NT2/D1 (cell line): ENCODE measurements around the gene PPP1R36.
"Not testable (repeated sequence)": the region's sequence is repeated elsewhere in the genome, so short reads cannot be mapped to it uniquely, and the experiment has no call there.

Experiments
- DNase-seq: peaks from one replicate; pipeline ENCODE4 v3.0.0-alpha.2; 2011; ENCODE audit warnings: low read depth, low spot score
- H3K27me3 ChIP-seq: 2 replicates; pipeline ENCODE4 v1.6.0; 2011; ENCODE audit warnings: mild to moderate bottlenecking; ENCODE audit not compliant: insufficient read length, insufficient read depth
- H3K36me3 ChIP-seq: 2 replicates; pipeline ENCODE4 v1.6.1; 2011; ENCODE audit warnings: mild to moderate bottlenecking, low read length, mixed read lengths; ENCODE audit not compliant: insufficient read depth, insufficient read length
- H3K4me1 ChIP-seq: 2 replicates; pipeline ENCODE4 v1.5.1; 2011; ENCODE audit not compliant: insufficient read depth, insufficient read length
- H3K4me3 ChIP-seq: 2 replicates; pipeline ENCODE4 v1.5.1; 2011; ENCODE audit warnings: low read depth; ENCODE audit not compliant: insufficient read length
- H3K9ac ChIP-seq: 2 replicates; pipeline ENCODE4 v1.6.0; 2011; ENCODE audit warnings: low read depth; ENCODE audit not compliant: insufficient read length
- H3K9me3 ChIP-seq: 2 replicates; pipeline ENCODE4 v1.5.1; 2011; ENCODE audit warnings: mild to moderate bottlenecking, low read length; ENCODE audit not compliant: insufficient read depth
- SUZ12 ChIP-seq: IDR thresholded peaks from 2 replicates; pipeline ENCODE4 v1.6.1; 2011; ENCODE audit not compliant: insufficient read length, insufficient read depth; ENCODE audit errors: extremely low read depth
- YY1 ChIP-seq: IDR thresholded peaks from 2 replicates; pipeline ENCODE4 v1.6.1; 2011; ENCODE audit not compliant: insufficient read length, insufficient read depth
- ZNF274 ChIP-seq: IDR thresholded peaks from 2 replicates; pipeline ENCODE4 v1.6.1; 2011; ENCODE audit warnings: mild to moderate bottlenecking, low read depth, low read length

Gene PPP1R36

DNA sequence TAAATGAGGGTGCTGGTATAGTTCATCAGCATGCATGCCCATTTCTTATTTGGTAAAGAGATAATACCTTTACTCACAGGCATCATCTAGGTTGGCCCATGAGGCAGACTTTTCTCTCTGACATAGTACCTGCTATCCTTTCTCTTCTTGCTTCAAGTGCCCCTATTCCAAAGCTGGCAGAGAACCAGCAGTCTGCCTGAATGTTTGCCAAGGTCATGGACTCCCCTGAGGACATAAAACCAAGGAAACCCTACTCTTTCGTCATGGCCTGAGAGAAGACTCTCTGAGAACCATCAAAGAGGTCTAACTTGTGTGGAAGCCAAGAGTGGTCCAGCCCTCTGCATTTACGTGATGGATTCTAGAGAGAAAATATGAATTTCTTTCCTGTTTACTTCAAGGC, 11.9 kb downstream of the PPP1R36 start:
- no peak overlapping the region for H3K9ac ChIP-seq
- H3K4me1 ChIP-seq, result no peaks in the 10 kb centered on the region
- no peak overlapping the region for H3K4me3 ChIP-seq
- no peak for DNase-seq
- H3K27me3 ChIP-seq, result no peaks in the 10 kb centered on the region
- TF ChIP-seq SUZ12, result no peak
- no peak for TF ChIP-seq ZNF274
- no peak for TF ChIP-seq YY1
- no peaks in the 10 kb centered on the region for H3K36me3 ChIP-seq
- no peaks in the 10 kb centered on the region for H3K9me3 ChIP-seq

DNA sequence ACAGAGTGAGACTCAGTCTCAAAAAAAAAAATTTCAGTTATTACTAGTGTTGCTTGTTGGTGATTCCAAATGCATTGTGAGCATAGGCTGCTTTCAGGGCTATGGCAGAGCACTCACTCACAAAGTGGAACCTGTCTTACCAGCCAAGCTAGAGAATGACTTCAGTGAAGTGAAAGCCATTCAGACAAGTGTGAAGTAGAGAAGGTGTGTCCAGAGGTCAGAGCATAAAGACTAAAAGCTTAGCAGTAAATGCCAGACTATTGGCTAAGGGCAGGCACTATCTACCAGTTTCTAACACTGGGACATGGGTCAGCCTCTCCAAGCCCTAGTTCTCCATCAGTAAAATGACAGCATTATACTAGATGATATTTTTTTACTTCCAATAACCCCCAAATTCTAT, 12.7 kb downstream of the PPP1R36 start:
- Histone ChIP-seq H3K4me1 (no peaks in the 10 kb centered on the region), H3K9me3 (no peaks in the 10 kb centered on the region), H3K9ac (no peak overlapping the region), H3K36me3 (no peaks in the 10 kb centered on the region), H3K4me3 (no peak overlapping the region), H3K27me3 (no peaks in the 10 kb centered on the region)
- TF ChIP-seq SUZ12 (no peak), ZNF274 (no peak), YY1 (no peak)
- DNase-seq, result no peak

DNA sequence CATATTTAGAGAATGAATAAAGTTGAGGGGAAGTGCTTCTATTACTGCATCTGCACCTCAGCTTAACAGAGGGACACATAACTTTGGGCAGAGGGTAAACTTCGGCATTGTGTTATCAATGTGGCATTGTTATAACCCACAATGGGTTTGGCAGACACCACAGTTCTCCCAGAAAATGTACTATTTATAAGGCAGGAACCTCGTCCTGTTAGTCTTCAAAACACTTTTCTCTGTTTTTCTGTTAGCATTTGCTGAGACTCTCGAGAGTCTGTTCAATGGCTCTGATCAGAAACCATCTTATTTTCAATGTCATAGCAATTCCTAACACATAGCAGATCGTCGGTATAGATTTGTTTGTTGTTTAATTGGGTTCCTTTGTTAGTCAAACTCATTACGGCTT, 13.9 kb downstream of the PPP1R36 start:
- H3K9me3 ChIP-seq, result no peaks in the 10 kb centered on the region
- TF ChIP-seq ZNF274, result no peak
- TF ChIP-seq SUZ12, result no peak
- TF ChIP-seq YY1, result no peak
- H3K4me1 ChIP-seq, result no peaks in the 10 kb centered on the region
- no peak for DNase-seq
- no peak overlapping the region for H3K9ac ChIP-seq
- H3K4me3 ChIP-seq, result no peak overlapping the region
- H3K27me3 ChIP-seq, result no peaks in the 10 kb centered on the region
- H3K36me3 ChIP-seq, result no peaks in the 10 kb centered on the region

DNA sequence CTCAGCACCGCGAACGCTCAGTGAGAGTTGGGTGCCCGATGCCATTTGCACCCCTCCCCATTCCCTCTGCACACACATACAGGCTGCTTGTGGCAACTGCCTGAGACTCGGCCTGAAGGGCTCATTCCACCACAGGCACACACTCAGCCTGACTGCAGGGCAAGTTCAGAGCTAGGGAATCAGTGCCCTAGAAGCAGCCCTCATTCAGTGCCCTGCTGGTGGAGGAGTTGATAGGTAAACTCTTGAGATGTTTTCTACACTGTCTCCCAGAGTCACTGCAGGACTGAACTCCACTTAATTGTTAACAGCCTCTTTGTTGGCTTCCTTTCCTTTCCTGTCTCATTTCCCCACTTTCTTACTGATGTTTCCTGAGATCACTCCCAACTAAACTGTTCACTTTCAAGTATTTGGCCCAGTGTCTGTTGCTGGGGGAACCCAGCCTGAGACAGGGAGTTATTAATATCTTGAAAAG, 16.9 kb downstream of the PPP1R36 start:
- Histone ChIP-seq H3K4me3 (no peak overlapping the region), H3K4me1 (no peaks in the 10 kb centered on the region), H3K9me3 (no peaks in the 10 kb centered on the region), H3K27me3 (no peaks in the 10 kb centered on the region), H3K36me3 (no peaks in the 10 kb centered on the region), H3K9ac (no peak overlapping the region)
- no peak for DNase-seq
- TF ChIP-seq SUZ12 (no peak), YY1 (no peak), ZNF274 (no peak)

DNA sequence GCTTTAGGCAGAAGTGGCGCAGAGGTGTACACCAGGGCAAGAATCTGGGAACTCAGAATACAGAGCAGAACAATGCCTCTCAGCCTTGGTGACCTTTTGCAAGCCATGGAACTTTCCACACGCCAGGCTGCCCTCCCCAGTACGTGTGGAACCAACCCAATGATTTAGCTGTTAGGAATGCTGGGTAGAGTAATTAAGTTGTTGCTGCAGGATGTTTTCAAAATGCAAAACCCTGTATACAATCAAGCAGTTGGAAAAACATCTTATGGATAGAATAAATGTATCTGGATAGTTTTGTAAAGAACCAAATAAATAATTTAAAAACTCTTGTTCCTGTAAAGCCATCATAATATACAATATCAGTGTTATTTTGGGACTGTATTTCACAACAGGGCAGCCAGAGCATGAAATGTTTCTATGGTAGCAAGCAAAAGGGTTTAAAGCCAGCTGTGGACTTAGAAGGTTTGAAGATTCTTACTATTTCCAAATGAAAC, 19.4 kb downstream of the PPP1R36 start:
- H3K9me3 ChIP-seq, result no peaks in the 10 kb centered on the region
- no peak overlapping the region for H3K9ac ChIP-seq
- H3K36me3 ChIP-seq, result no peaks in the 10 kb centered on the region
- no peak for DNase-seq
- H3K4me3 ChIP-seq, result no peak overlapping the region
- TF ChIP-seq ZNF274 (no peak), YY1 (no peak), SUZ12 (no peak)
- no peaks in the 10 kb centered on the region for H3K27me3 ChIP-seq
- H3K4me1 ChIP-seq, result no peaks in the 10 kb centered on the region

DNA sequence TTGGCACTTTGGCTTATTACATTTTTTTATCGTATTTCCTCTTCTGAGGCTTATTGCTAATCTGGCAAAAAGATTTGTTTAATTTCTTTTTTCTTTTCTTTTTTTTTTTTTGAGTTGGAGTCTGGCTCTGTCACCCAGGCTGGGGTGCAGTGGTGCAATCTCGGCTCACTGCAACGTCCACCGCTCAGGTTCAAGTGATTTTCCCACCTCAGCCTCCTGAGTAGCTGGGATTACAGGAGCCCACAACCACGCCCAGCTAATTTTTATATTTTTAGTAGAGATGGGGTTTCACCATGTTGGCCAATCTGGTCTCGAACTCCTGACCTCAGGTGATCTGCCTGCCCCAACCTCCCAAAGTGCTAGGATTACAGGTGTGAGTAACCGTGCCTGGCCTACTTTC, 19.9 kb downstream of the PPP1R36 start:
- not testable (repeated sequence) for H3K27me3 ChIP-seq, H3K4me1 ChIP-seq, DNase-seq, H3K4me3 ChIP-seq, H3K9ac ChIP-seq, H3K36me3 ChIP-seq, H3K9me3 ChIP-seq

DNA sequence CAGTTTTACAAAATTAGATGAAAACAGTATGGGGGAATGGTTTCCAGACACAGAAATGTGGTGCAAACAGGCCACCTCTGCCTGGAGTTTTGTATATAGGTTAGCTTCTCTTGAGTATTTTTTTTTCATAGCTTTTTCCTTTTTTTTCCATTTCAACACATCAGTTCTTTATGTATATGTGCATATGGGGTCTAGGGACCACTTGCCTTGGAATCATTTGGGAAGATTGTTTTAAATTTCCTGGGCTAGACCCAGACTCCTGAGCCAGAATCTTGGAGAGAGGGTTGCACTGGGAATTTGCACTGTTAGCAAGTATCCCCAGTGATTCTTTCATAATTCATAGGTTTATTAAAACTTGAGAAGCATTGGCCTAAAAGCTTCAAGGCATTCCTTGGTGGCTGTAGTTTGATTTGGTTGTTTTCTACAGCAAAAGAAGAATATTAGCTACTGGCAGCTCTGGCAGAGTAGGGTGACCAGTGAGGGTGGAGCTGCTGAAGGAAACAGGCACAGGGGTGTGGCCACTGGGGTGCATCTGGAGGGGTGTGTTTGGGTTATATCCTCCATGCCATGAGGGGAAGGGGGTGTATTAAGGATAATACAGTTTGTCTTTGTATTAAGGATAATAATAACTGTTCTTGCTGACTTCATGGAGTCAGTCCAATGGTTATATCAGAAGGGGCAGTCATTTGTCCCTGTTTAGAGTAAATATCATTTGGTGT, 22.8 kb downstream of the PPP1R36 start:
- DNase-seq, result no peak
- Histone ChIP-seq H3K4me3 (no peak overlapping the region), H3K9me3 (no peaks in the 10 kb centered on the region), H3K9ac (no peak overlapping the region), H3K27me3 (no peaks in the 10 kb centered on the region), H3K4me1 (no peaks in the 10 kb centered on the region), H3K36me3 (no peaks in the 10 kb centered on the region)
- no peak for TF ChIP-seq ZNF274
- TF ChIP-seq YY1, result no peak
- TF ChIP-seq SUZ12, result no peak

DNA sequence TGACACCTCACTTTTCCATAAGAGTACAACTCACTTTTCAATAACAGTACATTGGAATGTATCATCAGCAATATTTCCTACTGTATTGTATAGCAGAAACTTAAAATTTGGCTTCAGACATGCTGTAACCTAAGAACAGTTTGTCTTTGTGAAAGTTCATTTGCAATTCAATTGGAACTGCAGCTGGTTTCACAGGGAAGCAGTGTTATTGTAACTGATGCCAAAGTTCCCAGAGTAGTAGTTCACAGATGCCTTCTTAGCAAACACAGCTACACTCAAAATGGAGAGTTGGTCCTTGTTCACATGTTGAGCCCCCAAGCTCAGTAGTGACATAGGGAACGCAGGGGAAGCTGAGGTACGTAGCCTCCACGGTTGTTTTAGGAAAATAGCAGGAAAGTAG, 23.3 kb downstream of the PPP1R36 start:
- peak; percentile 47 for DNase-seq
- no peaks in the 10 kb centered on the region for H3K9me3 ChIP-seq
- no peaks in the 10 kb centered on the region for H3K27me3 ChIP-seq
- H3K4me3 ChIP-seq, result no peak overlapping the region
- no peaks in the 10 kb centered on the region for H3K36me3 ChIP-seq
- no peak overlapping the region for H3K9ac ChIP-seq
- TF ChIP-seq YY1 (no peak), SUZ12 (no peak), ZNF274 (no peak)
- no peaks in the 10 kb centered on the region for H3K4me1 ChIP-seq
